ENCODE results near the gene PTPRG.

Gene PTPRG

GRCh38 chr3:61637088-61638051, 76.0 kb downstream of the PTPRG start:
- H3K4me3 ChIP-seq (ENCODE audit: low read length, poor library complexity, severe bottlenecking) = no peak overlapping the region

GRCh38 chr3:61638741-61639140, 77.4 kb downstream of the PTPRG start:
- H3K9ac ChIP-seq (ENCODE audit: low read depth, low read length, poor library complexity, severe bottlenecking) = no peak overlapping the region
- no peak overlapping the region for H3K4me3 ChIP-seq (ENCODE audit: low read length, poor library complexity, severe bottlenecking)
- TF ChIP-seq CTCF (conservative IDR thresholded peaks at IDR 0.05; ENCODE audit: low read length) = no peak
- TF ChIP-seq EZH2phosphoT487 (IDR thresholded peaks at IDR 0.05; ENCODE audit: borderline replicate concordance) = no peak
- H3K4me2 ChIP-seq (ENCODE audit: low read depth, low read length, poor library complexity, severe bottlenecking) = no peak overlapping the region
- H3K36me3 ChIP-seq (ENCODE audit: insufficient read depth, low read length) = no peaks in the 10 kb centered on the region
- no peaks in the 10 kb centered on the region for H3K27me3 ChIP-seq (ENCODE audit: insufficient read depth, low read length, poor library complexity, severe bottlenecking)
- H3K9me2 ChIP-seq (replicated peaks; ENCODE audit: low read depth, low read length) = no peaks in the 10 kb centered on the region
- H4K20me1 ChIP-seq (ENCODE audit: insufficient read depth, low read length, poor library complexity, severe bottlenecking) = no peaks in the 10 kb centered on the region
- no peaks in the 10 kb centered on the region for H3K9me3 ChIP-seq (ENCODE audit: insufficient read depth, low read depth, low read length)
- no peaks in the 10 kb centered on the region for H3F3A ChIP-seq (ENCODE audit: low read depth)
- H3K79me2 ChIP-seq (ENCODE audit: insufficient read depth, low read length) = 0 out of 2 replicates have a peak, but pooled peaks cover 7% of the 10 kb centered on the region
- no peak overlapping the region for H2AFZ ChIP-seq (ENCODE audit: low read length)
- peaks cover 16% of the 10 kb centered on the region for H3K4me1 ChIP-seq (ENCODE audit: insufficient read depth, low read length, poor library complexity, severe bottlenecking)

More at GRCh38 chr3:61637088-61638051, 76.0 kb downstream of the PTPRG start:
- TF ChIP-seq EZH2phosphoT487 (IDR thresholded peaks at IDR 0.05; ENCODE audit: borderline replicate concordance) = no peak
- no peak for TF ChIP-seq CTCF (conservative IDR thresholded peaks at IDR 0.05; ENCODE audit: low read length)
- H4K20me1 ChIP-seq (ENCODE audit: insufficient read depth, low read length, poor library complexity, severe bottlenecking) = no peaks in the 10 kb centered on the region
- H3K4me1 ChIP-seq (ENCODE audit: insufficient read depth, low read length, poor library complexity, severe bottlenecking) = peaks cover 16% of the 10 kb centered on the region
- H3K9me3 ChIP-seq (ENCODE audit: insufficient read depth, low read depth, low read length) = peaks cover 8% of the 10 kb centered on the region; the same call in 1 of the 2 replicates
- H2AFZ ChIP-seq (ENCODE audit: low read length) = no peak overlapping the region
- H3K9me2 ChIP-seq (replicated peaks; ENCODE audit: low read depth, low read length) = no peaks in the 10 kb centered on the region
- no peaks in the 10 kb centered on the region for H3F3A ChIP-seq (ENCODE audit: low read depth)
- 0 out of 2 replicates have a peak, but pooled peaks cover 6% of the 10 kb centered on the region for H3K79me2 ChIP-seq (ENCODE audit: insufficient read depth, low read length)
- H3K9ac ChIP-seq (ENCODE audit: low read depth, low read length, poor library complexity, severe bottlenecking) = no peak overlapping the region
- no peak overlapping the region for H3K4me2 ChIP-seq (ENCODE audit: low read depth, low read length, poor library complexity, severe bottlenecking)
- H3K36me3 ChIP-seq (ENCODE audit: insufficient read depth, low read length) = no peaks in the 10 kb centered on the region
- no peaks in the 10 kb centered on the region for H3K27me3 ChIP-seq (ENCODE audit: insufficient read depth, low read length, poor library complexity, severe bottlenecking)

DNA sequence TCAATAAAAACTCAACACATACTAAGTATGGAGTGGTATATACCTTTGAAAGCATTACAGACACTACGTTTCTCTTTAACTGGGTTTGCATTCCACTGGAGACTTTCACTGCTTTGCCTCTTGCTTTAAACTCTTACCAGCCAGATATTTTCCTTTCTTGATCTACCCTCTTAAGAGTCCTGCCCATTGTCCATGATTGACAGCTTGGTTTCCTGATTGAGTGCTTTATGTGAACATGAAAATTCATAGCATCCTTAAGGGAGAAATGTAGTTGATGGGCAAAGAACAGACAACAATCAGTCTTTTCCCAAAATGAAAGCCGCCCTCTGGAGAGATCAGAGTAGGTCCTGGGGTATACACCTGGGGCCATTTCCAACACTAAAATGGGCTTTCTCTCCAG, 78.6 kb downstream of the PTPRG start:
- Histone ChIP-seq H3K4me3 (ENCODE audit: low read length, poor library complexity, severe bottlenecking) (no peak overlapping the region), H3K4me1 (ENCODE audit: insufficient read depth, low read length, poor library complexity, severe bottlenecking) (peaks cover 12% of the 10 kb centered on the region), H3K9me3 (ENCODE audit: insufficient read depth, low read depth, low read length) (peaks cover under 1% of the 10 kb centered on the region; the same call in 1 of the 2 replicates), H4K20me1 (ENCODE audit: insufficient read depth, low read length, poor library complexity, severe bottlenecking) (no peaks in the 10 kb centered on the region), H3K36me3 (ENCODE audit: insufficient read depth, low read length) (no peaks in the 10 kb centered on the region), H3K9ac (ENCODE audit: low read depth, low read length, poor library complexity, severe bottlenecking) (no peak overlapping the region), H2AFZ (ENCODE audit: low read length) (no peak overlapping the region), H3K9me2 (replicated peaks; ENCODE audit: low read depth, low read length) (no peaks in the 10 kb centered on the region), H3K79me2 (ENCODE audit: insufficient read depth, low read length) (0 out of 2 replicates have a peak, but pooled peaks cover 7% of the 10 kb centered on the region), H3K27me3 (ENCODE audit: insufficient read depth, low read length, poor library complexity, severe bottlenecking) (no peaks in the 10 kb centered on the region), H3K4me2 (ENCODE audit: low read depth, low read length, poor library complexity, severe bottlenecking) (no peak overlapping the region), H3F3A (ENCODE audit: low read depth) (no peaks in the 10 kb centered on the region)
- no peak for TF ChIP-seq CTCF (conservative IDR thresholded peaks at IDR 0.05; ENCODE audit: low read length)
- no peak for TF ChIP-seq EZH2phosphoT487 (IDR thresholded peaks at IDR 0.05; ENCODE audit: borderline replicate concordance)

Data from Loucy (cell line).